Fibroblast of lung (primary cell): ENCODE data around the gene SCTR.

Experiments
- CTCF ChIP-seq, 2 donors: IDR thresholded peaks in 1 of 2; conservative IDR thresholded peaks in 1 of 2; 1 replicate in 1 of 2; 2 replicates in 1 of 2; pipeline ENCODE4 v1.5.1; 2011 to 2012; ENCODE audit warnings: low read length in 2 of 2, control low read depth in 1 of 2, inconsistent platforms in 1 of 2, low read depth in 1 of 2, mild to moderate bottlenecking in 1 of 2
- EZH2 ChIP-seq: IDR thresholded peaks from 2 replicates; pipeline ENCODE4 v1.5.1; 2012; ENCODE audit warnings: low read length, control low read depth, mild to moderate bottlenecking; ENCODE audit errors: missing control alignments

- no peak for TF ChIP-seq CTCF (conservative IDR thresholded peaks at IDR 0.05 in 1 of 2, IDR thresholded peaks at IDR 0.05 in 1 of 2; ENCODE audit: low read depth in 1 of 2, low read length in 2 of 2)
- no peak for TF ChIP-seq EZH2
Measured at GRCh38 chr2:119416299-119416923, 107.9 kb downstream of the SCTR start.
